Activated CD4-positive, alpha-beta T cell treated with anti-CD3 and anti-CD28 coated beads, Interleukin-2, amount 50 U/mL, for 48 hours (primary cell): ENCODE data around the gene PLEKHA8.

Source experiments
- DNase-seq, 2 experiments: peaks; one replicate each; pipeline ENCODE4 v3.0.0-alpha.2; 2020

Gene PLEKHA8

DNA sequence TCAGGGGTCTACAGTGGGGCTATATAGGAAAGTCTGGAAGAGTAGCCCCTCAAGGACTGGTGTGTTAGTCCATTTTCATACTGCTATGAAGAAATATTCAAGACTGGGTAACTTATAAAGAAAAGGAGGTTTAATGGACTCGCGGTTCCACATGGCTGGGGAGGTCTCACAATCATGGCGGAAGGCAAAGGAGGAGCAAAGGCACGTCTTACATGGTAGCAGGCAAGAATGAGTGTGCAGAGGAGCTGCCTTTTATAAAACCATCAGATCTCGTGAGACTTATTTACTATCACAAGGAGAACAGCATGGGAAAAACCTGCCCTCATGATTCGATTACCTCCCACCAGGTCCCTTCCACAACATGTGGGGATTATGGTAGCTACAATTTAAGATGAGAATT lies 4.7 kb upstream of the PLEKHA8 start:
- DNase-seq = no peak

DNA sequence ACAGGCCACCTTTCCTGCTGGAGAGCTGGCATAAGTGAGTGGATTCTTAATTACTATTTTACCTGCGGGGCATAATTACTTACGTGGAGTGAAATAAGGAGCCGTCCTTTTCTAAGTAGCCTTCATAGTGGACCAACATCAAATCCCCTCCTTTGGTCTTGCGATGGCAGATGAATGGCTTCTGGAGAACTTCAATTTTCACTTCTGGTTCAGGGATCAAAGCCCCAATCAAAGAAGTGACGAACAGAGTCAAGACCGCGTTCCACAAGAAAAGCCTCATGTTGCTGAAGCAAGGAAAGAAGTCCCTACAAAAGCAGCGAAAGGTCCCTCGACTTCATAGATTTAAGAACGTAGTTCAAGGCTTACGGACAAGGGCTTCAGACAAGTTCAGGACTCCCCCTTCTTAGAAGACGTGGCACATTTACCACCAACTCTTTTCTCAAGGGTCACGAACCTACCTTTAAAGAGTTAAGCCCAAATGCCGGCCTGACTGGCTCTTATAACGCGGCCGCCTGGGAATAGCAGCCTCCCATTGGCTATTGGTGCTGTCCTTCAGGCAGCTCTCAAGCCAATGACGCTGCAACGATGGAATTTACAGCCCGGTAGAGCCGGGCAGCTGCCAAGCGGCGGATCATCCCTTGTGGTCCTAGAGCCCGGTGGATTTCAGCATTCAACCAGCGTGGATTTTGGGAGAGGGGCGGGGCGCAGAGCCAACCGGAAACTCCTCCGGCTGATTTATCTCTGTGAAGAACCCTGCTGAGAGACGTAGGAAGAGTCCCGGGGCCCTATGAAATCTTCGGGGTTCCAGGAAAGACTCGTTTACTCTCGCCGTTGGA lies 1.8 kb upstream of the PLEKHA8 start, which contains the start of gene FKBP14:
TSS of gene FKBP14 (minus strand) at position 474 of the 836 bp plus-strand sequence. CDS start at position 280, 194 bp downstream.
- DNase-seq = peak; percentile 88 to 91

DNA sequence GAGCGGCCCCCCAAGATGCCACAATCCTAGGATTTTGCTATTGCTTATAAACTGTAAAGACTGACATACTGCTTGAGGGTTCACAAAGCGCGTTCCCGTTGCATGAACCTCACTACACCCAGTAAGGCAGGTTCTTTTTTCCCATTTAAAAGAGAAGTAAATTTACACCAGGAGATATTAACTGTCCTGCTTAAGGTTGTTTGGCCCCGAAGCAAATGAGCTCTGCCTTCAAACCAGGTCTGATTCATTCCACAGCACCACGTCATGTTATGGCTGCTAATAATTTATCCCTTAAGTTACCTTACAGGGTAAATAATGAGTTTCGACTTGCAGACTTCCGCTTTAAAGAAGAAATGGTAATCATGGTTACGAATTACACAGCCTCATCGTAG lies 1.2 kb upstream of the PLEKHA8 start:
- no peak for DNase-seq

DNA sequence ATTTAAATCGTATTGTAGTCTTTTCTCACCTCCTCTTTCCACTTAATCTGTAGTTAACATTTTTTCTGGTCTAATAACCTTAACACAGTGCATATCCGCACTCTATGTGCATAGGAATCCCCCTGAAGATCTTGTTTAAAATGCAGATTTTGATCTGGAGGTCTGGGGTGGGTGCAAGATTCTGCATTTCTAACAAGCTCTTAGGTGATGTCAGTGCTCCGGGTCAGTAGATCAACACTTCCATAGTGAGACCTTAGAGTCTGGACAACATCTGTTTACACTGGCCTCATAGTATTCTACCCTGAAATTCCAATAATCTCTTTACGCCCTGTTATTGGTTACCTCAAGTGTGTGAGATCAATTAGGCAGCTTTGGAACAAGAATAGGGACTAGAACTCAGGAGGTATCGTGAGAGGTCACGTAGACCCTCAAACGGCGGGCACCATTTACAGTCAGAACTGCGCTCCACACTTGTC lies 434 bp upstream of the PLEKHA8 start:
- DNase-seq = no peak

DNA sequence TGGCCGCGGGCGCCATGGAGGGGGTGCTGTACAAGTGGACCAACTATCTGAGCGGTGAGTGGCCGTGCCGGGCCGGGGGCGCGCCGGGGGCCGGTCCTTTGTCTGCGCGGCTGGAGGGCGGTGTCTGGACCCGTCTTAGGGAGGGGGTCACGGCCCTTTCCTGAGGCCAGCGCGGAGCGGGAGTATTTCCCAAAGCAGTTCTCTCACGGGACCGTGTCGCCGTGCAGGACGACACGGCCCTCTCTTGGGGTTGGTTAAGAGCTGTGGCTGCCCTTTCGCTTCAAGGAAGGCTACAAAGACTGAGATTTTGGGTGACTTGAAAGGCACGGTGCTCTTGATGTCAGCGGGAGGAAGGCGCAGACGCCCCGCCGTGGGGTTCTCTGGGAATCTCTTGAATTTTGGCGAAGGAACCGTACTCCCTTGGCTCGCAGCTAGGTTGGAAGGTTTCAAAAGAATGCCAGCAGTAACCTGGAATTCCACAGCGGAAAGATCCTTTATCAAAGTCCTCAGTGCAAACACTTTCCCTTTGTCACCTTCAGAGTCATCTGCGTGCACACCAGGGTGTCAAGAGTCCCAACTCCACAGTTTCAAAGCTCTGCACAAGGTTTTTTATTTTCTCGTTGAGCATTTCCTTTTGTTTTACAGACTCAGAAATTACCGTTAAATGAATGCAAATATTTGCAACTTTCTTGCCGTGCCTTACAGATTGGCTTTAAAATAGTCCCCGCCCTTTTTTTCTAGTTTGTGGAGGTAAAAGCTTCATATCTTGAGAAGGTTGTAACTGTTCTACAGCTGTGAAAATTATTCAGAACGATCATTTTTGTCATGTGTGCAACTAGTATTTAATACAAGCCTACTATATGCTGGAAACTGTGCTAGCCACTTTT lies 780 bp downstream of the PLEKHA8 start:
- DNase-seq = peak in 1 of 2 experiments; percentile 31

DNA sequence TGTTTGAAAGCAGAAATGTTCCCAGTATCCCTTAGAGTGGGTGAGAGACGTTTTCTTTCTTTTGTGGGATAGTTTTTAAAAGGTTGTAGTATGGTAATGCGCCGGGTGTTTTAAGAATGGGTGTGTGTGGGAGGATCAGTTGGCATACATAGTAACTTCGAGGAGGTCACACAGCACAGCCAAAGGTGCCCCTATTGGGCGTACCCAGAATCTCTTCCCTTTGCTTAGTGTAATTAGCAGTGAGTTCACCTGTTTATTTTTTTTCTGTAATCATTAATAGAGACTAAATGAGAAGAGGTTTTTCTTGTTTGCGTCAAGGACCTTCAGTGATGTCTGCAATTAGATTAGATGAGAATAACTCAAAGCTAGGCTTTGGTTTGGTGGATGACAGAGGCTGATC lies 1.5 kb downstream of the PLEKHA8 start:
- peak in 1 of 2 experiments; percentile 11 for DNase-seq

DNA sequence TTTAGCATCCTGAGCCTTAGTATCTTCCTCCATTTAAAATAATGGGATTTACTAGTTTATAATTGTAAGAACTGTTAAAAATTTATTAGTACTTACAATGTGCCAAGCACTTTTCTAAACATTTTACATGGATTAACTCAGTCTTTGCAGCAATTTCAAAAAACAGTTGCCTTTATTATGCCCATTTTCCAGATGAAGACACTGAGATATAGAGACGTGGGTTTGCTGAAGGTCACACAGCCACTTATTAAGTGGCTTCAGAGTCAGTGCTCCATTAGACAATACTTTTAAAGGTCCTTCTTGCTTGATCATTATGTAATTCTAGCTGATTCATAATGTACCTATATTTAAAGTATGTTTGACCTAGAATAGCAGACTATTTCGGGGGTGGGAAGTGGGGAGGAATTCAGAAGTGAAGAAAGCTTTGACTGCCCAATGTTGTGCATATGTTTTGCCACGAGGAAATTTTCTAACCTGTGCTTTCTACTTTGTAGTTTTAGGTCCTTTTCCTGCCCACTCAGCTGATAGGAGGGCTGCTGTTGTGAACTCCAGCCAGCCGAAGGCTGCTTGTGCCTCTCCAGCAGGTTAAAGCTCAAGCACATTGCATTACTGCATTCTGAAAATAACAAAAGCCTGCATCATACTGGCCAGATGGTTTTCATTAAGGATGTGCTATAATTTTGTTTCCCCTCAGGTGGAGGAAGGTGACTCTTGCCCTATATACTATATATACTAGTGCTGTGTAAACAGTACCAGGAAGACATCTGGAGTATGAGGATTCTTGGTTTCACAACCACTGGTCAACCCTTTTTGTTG lies 4.3 kb downstream of the PLEKHA8 start:
- DNase-seq = no peak

DNA sequence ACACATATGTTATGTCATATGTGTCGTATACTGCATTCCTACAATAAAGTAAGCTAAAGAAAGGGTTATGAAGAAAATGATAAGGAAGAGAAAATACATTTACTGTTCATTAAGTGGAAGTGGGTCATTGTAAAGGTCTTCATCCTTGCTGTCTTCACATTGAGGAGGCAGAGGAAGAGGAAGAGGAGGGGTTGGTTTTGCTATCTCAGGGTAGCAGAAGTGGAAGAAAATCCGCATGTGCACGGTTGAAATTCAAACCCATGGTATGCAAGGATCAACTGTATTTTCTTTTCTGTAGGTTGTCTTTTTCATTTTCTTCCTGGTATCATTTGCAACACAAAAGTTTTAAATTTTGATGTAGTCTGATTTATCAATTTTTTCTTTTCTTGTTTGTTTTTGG lies 6.3 kb downstream of the PLEKHA8 start:
- no peak for DNase-seq

DNA sequence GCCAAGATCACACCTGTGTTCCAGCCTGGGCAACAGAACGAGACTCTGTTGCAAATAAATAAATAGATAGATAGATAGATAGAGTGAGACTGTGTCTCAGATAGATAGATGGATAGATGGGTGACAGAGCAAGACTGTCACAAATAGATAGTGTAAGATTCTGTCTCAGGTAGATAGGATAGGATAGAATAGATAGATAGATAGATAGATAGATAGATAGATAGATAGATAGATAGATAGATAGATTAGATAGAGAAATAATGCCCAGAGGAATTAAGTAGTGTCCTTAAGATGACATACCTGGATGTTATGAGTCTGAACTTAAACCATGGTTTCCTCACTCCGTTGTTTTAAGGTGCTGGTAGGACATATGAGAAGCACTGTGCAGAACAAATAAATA lies 8.0 kb downstream of the PLEKHA8 start:
- no peak for DNase-seq

DNA sequence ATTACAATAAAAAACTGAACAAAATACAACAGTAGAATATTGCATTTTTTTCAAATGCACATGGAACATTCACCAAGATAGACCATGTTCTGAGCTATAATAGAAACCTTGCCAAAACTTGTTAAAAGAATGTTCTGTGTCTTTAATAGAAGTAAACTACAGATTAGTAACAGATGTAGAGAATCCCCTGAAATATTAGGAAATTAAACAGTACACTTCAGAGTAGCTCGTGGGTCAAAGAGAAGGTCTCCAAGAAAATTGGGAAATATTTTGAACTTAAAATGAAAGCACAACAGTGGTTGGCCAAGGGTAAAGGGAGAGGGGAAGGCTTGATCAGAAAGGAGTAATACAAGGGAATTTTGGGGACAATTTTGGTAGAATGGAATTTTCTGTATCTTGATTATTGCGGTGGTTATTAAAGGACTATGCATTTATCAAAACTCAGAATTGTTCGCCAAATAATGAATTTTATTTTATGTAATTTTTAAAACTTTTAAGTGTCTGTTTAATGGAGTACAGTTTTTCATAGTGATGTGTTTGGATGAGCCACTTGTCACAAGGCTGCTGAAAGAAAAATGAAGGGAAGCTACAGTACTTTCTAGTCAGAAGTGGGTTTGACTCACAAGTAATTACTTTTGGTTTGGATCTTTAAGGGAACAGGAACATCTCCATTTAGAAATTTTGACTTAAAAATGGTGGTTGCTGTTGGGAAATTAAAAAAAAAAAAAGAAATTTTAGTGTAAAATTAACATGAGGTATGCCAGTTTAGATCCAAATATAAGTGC lies 10.2 kb downstream of the PLEKHA8 start:
- DNase-seq = no peak

DNA sequence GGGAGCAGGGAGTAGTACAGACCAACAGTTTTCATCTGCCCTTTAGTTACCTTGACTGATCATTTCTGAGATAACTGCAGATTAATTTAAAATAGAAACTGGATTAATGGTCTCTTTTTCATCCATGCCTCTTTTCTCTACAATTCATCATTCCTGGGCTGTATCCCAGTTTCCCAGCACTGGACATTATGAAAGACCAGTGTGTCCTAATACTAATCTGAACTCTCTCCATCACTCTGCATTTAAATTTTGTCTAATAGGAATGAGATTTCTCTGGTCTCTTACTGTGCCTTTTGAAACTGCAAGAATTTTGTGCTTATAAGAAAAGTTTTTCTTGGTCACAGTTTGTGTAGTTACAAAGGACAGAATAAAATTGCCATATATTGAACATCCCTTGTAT lies 12.7 kb downstream of the PLEKHA8 start:
- DNase-seq = no peak

GRCh38 chr7:30041526-30042269 lies 13.5 kb downstream of the PLEKHA8 start:
- no peak for DNase-seq

- no peak for DNase-seq
These were observed 18.0 kb downstream of the PLEKHA8 start for GRCh38 chr7:30046127-30046770.

DNA sequence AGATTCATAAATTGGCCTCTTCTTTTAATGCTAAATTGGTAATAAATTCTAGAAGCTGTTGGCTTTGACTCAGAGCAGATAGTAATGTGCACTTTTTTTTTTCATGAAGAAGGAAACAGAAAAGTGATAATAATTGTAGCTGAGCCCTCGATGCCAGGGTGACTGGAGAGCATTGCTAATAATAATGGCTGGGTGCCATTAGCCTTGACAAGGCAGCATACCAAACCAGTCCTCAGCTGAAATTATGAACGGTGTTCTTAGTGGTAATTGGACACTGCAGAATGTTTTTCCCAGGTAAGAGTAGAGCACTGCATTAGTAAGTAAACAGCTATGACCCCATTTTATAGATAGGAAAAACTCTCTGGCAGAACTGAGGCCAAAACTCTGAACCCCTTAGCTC lies 18.9 kb downstream of the PLEKHA8 start:
- DNase-seq = no peak

DNA sequence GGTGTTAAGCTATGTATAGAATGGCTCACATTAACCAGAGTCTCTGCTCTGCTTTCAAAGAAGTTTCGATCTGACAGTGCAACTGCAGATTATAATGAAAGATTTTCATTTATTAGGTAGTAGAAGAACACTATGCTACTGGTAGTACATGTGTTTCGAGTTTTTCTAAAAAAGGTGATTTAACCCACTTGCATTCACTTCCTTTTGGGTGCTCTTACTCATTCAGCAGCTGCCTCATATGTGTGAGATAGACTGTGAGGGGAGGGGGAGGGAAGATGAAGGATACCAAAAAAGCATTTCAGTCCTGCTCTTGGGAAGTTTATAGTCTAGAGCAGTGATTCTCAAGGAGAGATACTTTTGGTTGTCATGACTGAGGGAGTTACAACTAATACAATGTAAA lies 20.4 kb downstream of the PLEKHA8 start:
- no peak for DNase-seq

- DNase-seq = no peak
These were observed 21.0 kb downstream of the PLEKHA8 start for GRCh38 chr7:30049173-30049572.

DNA sequence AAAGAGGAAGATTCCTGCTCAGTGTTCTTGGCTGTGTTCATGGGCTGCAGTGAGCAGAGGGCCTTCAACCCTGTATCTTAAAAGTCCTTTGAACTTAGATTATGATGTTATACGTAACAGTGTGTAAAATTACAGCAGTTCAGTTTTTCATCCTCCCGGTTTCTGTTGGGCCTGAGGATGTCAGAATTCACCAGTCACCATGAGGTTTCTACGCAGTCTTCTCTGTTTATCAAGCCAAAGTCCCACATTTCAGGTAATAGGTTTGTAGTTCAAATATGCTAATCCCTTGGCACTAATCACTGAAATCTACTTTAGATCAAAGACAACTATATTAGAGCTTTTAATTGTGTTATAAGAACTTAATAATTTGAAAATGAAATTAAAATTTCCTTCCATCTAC lies 24.9 kb downstream of the PLEKHA8 start:
- DNase-seq = no peak

- DNase-seq = no peak
These were observed 29.5 kb downstream of the PLEKHA8 start for GRCh38 chr7:30057741-30058140.

DNA sequence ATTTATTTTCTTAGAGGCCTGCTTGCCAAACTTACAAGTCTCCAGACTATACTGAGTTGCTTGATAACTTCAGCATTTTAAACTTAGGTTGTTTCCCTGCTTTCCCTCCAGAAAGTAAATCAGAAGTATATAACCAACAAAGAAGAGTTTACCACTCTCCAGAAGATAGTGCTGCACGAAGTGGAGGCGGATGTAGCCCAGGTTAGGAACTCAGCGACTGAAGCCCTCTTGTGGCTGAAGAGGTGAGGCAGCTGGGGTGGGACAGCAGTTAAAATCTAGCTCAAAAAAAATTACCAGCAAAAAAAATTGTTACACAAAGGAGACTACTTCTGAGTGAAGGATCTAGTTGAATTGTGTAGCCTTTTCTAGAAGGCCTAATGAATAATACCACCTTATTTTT lies 33.6 kb downstream of the PLEKHA8 start:
- DNase-seq = peak; percentile 23 to 29

DNA sequence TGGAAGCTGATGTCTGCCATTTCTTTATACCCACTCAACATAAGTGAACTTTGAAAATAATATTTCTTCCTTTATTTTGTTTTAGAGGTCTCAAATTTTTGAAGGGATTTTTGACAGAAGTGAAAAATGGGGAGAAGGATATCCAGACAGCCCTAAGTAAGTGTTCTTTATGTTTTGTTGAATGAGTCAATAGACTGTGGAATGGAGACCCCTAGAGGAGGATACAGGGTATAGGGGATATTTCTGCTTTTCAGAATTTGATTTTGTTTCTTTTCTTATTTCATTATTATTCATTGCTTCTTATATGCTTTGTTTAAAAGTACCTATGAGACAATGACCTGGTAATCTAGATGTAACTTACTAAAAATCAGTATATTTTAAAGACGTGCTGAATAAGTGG lies 34.4 kb downstream of the PLEKHA8 start:
- DNase-seq = no peak

DNA sequence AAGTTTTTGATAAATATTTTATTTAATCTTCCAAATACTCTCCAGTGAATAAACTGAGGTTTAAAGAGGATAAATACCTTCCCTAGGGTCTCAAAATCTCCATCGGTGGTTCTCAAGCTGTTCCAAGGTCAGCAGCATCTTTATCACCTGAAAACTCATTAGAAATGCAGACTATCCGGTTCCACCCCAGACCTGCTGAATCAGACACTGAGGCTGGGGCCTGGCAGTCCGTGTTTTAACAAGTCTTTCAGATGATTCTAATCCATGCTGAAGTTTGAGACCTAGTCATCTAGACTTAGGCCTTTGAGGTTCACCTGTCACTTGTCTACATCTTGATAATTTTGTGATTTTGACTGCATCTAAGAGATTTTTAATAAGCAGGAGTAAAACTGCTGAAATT lies 37.5 kb downstream of the PLEKHA8 start:
- DNase-seq = no peak
